Measurements from ENCODE around the gene UQCRQ. TPM values are rescaled to one million over a fixed set of nuclear protein-coding genes. Genes with fewer than 3 reads are reported as not detected.

Gene UQCRQ
- total and polyA plus RNA-seq, 2 donors from 2014 or later, result 306 to 1,158 TPM

DNA sequence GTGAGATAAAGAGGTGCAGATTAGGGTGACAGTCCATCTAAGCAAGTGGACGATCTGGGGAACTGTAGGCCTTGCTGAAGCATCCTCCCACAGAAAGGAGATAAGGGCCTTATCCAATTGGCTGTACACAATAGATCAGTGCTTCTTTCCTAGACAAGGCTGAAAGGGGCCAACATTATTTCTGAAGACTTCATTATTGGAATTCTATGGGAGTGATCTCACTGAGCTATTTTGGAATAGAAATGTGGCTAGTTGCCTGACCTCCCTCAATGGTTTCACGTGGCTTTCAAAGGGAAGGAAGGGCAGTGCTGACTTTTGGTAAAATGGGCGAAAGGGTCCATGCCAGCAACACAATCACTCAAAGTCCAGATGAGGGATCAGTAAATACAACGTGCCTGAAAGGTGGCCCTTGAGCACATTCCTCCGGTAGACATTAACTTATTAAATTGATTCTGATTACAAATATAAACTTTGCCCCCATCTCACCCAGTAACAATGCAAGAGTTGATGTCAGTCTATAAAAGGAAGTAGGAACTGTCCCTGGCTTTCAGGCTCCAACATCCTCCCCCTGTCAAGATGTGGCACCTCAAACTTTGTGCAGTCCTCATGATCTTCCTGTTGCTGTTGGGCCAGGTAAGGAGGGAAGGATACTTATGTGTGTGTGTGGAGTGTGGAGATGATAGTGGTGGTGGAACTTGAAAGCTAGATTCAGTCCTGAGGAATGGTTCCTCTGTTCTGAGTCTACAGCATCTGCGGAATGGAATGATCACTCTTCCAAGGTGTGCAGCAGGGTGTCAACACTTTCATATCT lies 6.9 kb downstream of the UQCRQ start, which contains the start of gene LEAP2:
Gene LEAP2, plus strand, starts transcription at position 550 of the 811 bp plus-strand sequence. Its CDS starts 27 bp downstream, at position 577.
- FAIRE-seq (no peak), DNase-seq (peak in 1 of 5 donors; percentile 31)
- peaks cover 6 to 25% (median 21%) of the 10 kb centered on the region in 3 donors for H3K36me3 ChIP-seq (ENCODE audit: control insufficient read depth in 2 of 3, insufficient read depth in 3 of 3, low read length in 3 of 3)
- no peaks in the 10 kb centered on the region for H3K27me3 ChIP-seq (ENCODE audit: control insufficient read depth, insufficient read depth, low read length)
- TF ChIP-seq, protein P1, sequence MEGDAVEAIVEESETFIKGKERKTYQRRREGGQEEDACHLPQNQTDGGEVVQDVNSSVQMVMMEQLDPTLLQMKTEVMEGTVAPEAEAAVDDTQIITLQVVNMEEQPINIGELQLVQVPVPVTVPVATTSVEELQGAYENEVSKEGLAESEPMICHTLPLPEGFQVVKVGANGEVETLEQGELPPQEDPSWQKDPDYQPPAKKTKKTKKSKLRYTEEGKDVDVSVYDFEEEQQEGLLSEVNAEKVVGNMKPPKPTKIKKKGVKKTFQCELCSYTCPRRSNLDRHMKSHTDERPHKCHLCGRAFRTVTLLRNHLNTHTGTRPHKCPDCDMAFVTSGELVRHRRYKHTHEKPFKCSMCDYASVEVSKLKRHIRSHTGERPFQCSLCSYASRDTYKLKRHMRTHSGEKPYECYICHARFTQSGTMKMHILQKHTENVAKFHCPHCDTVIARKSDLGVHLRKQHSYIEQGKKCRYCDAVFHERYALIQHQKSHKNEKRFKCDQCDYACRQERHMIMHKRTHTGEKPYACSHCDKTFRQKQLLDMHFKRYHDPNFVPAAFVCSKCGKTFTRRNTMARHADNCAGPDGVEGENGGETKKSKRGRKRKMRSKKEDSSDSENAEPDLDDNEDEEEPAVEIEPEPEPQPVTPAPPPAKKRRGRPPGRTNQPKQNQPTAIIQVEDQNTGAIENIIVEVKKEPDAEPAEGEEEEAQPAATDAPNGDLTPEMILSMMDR (IDR thresholded peaks at IDR 0.05; ENCODE audit: borderline replicate concordance, extremely low read depth, insufficient read depth), result no peak
- no peaks in the 10 kb centered on the region for H3K9me3 ChIP-seq (ENCODE audit: control insufficient read depth in 2 of 3, insufficient read depth in 1 of 3, low read length in 3 of 3)
- peaks cover 0 to 33% (median 11%) of the 10 kb centered on the region in 3 donors for H3K4me1 ChIP-seq (ENCODE audit: control insufficient read depth in 2 of 3, insufficient read depth in 2 of 3, low read depth in 1 of 3, low read length in 3 of 3)
- peak within 1 kb of the TSS; percentile 75 to 86 for H3K27ac ChIP-seq (ENCODE audit: low read depth in 2 of 2, low read length in 2 of 2)
- peak within 1 kb of the TSS in 1 of 3 donors; percentile 24 for H3K4me3 ChIP-seq (ENCODE audit: low read length in 3 of 3)
- intact Hi-C loops (cut with DNase I), result no loop called here
- H3K9ac ChIP-seq (ENCODE audit: low read length in 3 of 3), result no peak within 1 kb of the TSS

DNA sequence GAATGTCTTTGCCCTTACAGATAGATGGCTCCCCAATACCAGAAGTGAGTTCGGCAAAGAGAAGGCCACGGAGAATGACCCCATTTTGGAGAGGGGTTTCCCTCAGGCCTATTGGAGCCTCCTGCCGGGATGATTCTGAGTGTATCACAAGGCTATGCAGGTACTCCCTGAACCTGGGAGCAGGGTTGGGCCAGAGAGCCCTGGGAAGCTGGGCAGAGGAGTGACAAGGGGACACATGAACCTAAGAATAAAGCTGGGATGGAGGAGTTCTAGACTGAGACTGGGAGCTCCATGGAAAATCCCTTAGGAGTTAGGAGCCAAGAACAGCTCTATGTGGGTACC lies 7.5 kb downstream of the UQCRQ start:
- Histone ChIP-seq H3K36me3 (ENCODE audit: control insufficient read depth in 2 of 3, insufficient read depth in 3 of 3, low read length in 3 of 3) (peaks cover 6 to 24% (median 16%) of the 10 kb centered on the region in 3 donors), H3K9me3 (ENCODE audit: control insufficient read depth in 2 of 3, insufficient read depth in 1 of 3, low read length in 3 of 3) (no peaks in the 10 kb centered on the region), H3K4me3 (ENCODE audit: low read length in 3 of 3) (peak overlapping the region in 1 of 3 donors; percentile 24), H3K27ac (ENCODE audit: low read depth in 2 of 2, low read length in 2 of 2) (peak overlapping the region; percentile 75 to 86), H3K27me3 (ENCODE audit: control insufficient read depth, insufficient read depth, low read length) (no peaks in the 10 kb centered on the region), H3K9ac (ENCODE audit: low read length in 3 of 3) (no peak overlapping the region), H3K4me1 (ENCODE audit: control insufficient read depth in 2 of 3, insufficient read depth in 2 of 3, low read depth in 1 of 3, low read length in 3 of 3) (peaks cover 0 to 33% (median 11%) of the 10 kb centered on the region in 3 donors)
- DNase-seq (no peak), FAIRE-seq (no peak)
- intact Hi-C loops (cut with DNase I), result no loop called here
- TF ChIP-seq, protein P1 (IDR thresholded peaks at IDR 0.05; ENCODE audit: borderline replicate concordance, extremely low read depth, insufficient read depth), result no peak

DNA sequence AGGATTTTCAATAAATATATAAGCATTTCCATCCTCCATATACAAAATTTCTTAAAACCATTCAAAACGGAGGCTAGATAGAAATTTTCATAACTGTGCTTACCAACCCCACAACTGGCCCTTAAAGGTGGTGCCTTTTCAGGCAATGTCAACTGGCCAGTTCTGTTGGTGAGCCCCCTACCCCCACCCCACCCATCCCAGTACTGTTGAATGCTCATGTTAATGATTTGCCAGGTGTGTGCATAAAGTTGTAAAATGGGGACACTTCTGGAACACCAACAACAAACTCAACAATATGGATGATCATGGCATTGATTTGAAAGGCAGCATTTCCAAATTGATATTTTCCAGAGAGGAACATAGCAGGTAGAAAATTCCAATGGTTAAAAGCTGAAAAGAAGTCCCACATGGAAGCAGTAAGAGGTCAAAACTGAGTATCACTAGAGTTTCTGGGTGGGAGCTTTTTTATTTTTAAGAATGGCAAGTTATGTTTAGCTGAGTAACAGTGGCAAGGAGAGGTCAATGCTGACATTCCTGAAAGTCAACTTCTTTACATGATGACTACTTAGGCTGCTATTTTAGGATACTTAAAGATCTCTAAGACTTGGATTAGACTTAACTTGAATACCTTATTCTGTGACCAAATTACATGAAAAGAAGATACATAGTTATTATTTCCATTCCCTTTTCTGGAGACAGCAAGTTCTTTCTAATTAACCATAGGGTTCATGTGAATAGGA lies 9.7 kb downstream of the UQCRQ start:
- no peak for FAIRE-seq
- Histone ChIP-seq H3K4me1 (ENCODE audit: control insufficient read depth in 2 of 3, insufficient read depth in 2 of 3, low read depth in 1 of 3, low read length in 3 of 3) (peaks cover 0 to 33% (median 11%) of the 10 kb centered on the region in 3 donors), H3K9ac (ENCODE audit: low read length in 3 of 3) (no peak overlapping the region), H3K36me3 (ENCODE audit: control insufficient read depth in 2 of 3, insufficient read depth in 3 of 3, low read length in 3 of 3) (peaks cover 11 to 36% (median 25%) of the 10 kb centered on the region in 3 donors), H3K9me3 (ENCODE audit: control insufficient read depth in 2 of 3, insufficient read depth in 1 of 3, low read length in 3 of 3) (no peaks in the 10 kb centered on the region), H3K27me3 (ENCODE audit: control insufficient read depth, insufficient read depth, low read length) (no peaks in the 10 kb centered on the region), H3K27ac (ENCODE audit: low read depth in 2 of 2, low read length in 2 of 2) (peak overlapping the region in 1 of 2 donors; percentile 1), H3K4me3 (ENCODE audit: low read length in 3 of 3) (no peak overlapping the region)
- intact Hi-C loops (cut with DNase I), result no loop called here
- DNase-seq, result no peak
- TF ChIP-seq, protein P1 (IDR thresholded peaks at IDR 0.05; ENCODE audit: borderline replicate concordance, extremely low read depth, insufficient read depth), result no peak

All from kidney (tissue), 14 donors.